ENCODE measurements around the gene TSPAN16.
"Not testable (repeated sequence)": the region's sequence is repeated elsewhere in the genome, so short reads cannot be mapped to it uniquely, and the experiment has no call there.

TSPAN16 gene

GRCh38 chr19:11300811-11301120 lies 4.8 kb downstream of the TSPAN16 start:
- intact Hi-C loops (cut with micrococcal nuclease), result no loop called here
- H3K36me3 Mint-ChIP-seq (ENCODE audit: low read depth), result no peaks in the 10 kb centered on the region
- no peak overlapping the region for H3K4me3 Mint-ChIP-seq
- peaks cover 42% of the 10 kb centered on the region for H3K4me1 Mint-ChIP-seq (ENCODE audit: low read depth)
- H3K9me3 Mint-ChIP-seq, result no peaks in the 10 kb centered on the region
- H3K27me3 Mint-ChIP-seq, result no peaks in the 10 kb centered on the region
- no peak overlapping the region for H3K27ac Mint-ChIP-seq

GRCh38 chr19:11304936-11305335 lies 9.0 kb downstream of the TSPAN16 start:
- H3K27ac Mint-ChIP-seq, result no peak overlapping the region
- H3K9me3 Mint-ChIP-seq, result no peaks in the 10 kb centered on the region
- no peak overlapping the region for H3K4me3 Mint-ChIP-seq

GRCh38 chr19:11306337-11306736 lies 10.4 kb downstream of the TSPAN16 start:
- Mint-ChIP-seq H3K36me3 (ENCODE audit: low read depth) (peaks cover 6% of the 10 kb centered on the region), H3K27ac (no peak overlapping the region), H3K27me3 (no peaks in the 10 kb centered on the region), H3K9me3 (no peaks in the 10 kb centered on the region), H3K4me3 (no peak overlapping the region), H3K4me1 (ENCODE audit: low read depth) (peaks cover 13% of the 10 kb centered on the region)
- intact Hi-C loops (cut with micrococcal nuclease), result no loop called here

More at GRCh38 chr19:11304936-11305335, 9.0 kb downstream of the TSPAN16 start:
- peaks cover 3% of the 10 kb centered on the region for H3K36me3 Mint-ChIP-seq (ENCODE audit: low read depth)
- no peaks in the 10 kb centered on the region for H3K27me3 Mint-ChIP-seq
- intact Hi-C loops (cut with micrococcal nuclease), result no loop called here
- H3K4me1 Mint-ChIP-seq (ENCODE audit: low read depth), result peaks cover 25% of the 10 kb centered on the region

GRCh38 chr19:11320278-11320995 lies 24.5 kb downstream of the TSPAN16 start:
- intact Hi-C loops (cut with micrococcal nuclease); H3K9me3 Mint-ChIP-seq; H3K27me3 Mint-ChIP-seq; H3K36me3 Mint-ChIP-seq (ENCODE audit: low read depth): not testable (repeated sequence)
- Mint-ChIP-seq H3K4me3 (peak overlapping the region; percentile 64), H3K4me1 (ENCODE audit: low read depth) (peaks cover 94% of the 10 kb centered on the region), H3K27ac (peak overlapping the region; percentile 80)

- H3K9me3 Mint-ChIP-seq, result no peaks in the 10 kb centered on the region
- no peaks in the 10 kb centered on the region for H3K27me3 Mint-ChIP-seq
- H3K4me1 Mint-ChIP-seq (ENCODE audit: low read depth), result peaks cover 89% of the 10 kb centered on the region
- intact Hi-C loops (cut with micrococcal nuclease), result no loop called here
- peak overlapping the region; percentile 64 for H3K4me3 Mint-ChIP-seq
- H3K27ac Mint-ChIP-seq, result peak overlapping the region; percentile 80
- H3K36me3 Mint-ChIP-seq (ENCODE audit: low read depth), result peaks cover 9% of the 10 kb centered on the region
These were observed 25.5 kb downstream of the TSPAN16 start for GRCh38 chr19:11321191-11322126.

- no peaks in the 10 kb centered on the region for H3K27me3 Mint-ChIP-seq
- peak overlapping the region; percentile 13 for H3K4me3 Mint-ChIP-seq
- intact Hi-C loops (cut with micrococcal nuclease), result no loop called here
- peaks cover 18% of the 10 kb centered on the region for H3K36me3 Mint-ChIP-seq (ENCODE audit: low read depth)
- no peaks in the 10 kb centered on the region for H3K9me3 Mint-ChIP-seq
- peak overlapping the region; percentile 80 for H3K27ac Mint-ChIP-seq
- H3K4me1 Mint-ChIP-seq (ENCODE audit: low read depth), result peaks cover 81% of the 10 kb centered on the region
These were observed 26.5 kb downstream of the TSPAN16 start for GRCh38 chr19:11322269-11323024.

GRCh38 chr19:11323601-11324078 lies 27.7 kb downstream of the TSPAN16 start:
- Mint-ChIP-seq H3K27me3 (no peaks in the 10 kb centered on the region), H3K27ac (peak overlapping the region; percentile 76), H3K4me3 (no peak overlapping the region), H3K4me1 (ENCODE audit: low read depth) (peaks cover 70% of the 10 kb centered on the region), H3K36me3 (ENCODE audit: low read depth) (peaks cover 24% of the 10 kb centered on the region), H3K9me3 (no peaks in the 10 kb centered on the region)
- intact Hi-C loops (cut with micrococcal nuclease), result no loop called here

- peaks cover 65% of the 10 kb centered on the region for H3K4me1 Mint-ChIP-seq (ENCODE audit: low read depth)
- no peaks in the 10 kb centered on the region for H3K9me3 Mint-ChIP-seq
- intact Hi-C loops (cut with micrococcal nuclease), result no loop called here
- no peaks in the 10 kb centered on the region for H3K27me3 Mint-ChIP-seq
- peaks cover 27% of the 10 kb centered on the region for H3K36me3 Mint-ChIP-seq (ENCODE audit: low read depth)
- peak overlapping the region; percentile 51 for H3K4me3 Mint-ChIP-seq
- H3K27ac Mint-ChIP-seq, result peak overlapping the region; percentile 76
These were observed 28.2 kb downstream of the TSPAN16 start for GRCh38 chr19:11324079-11324661.

- no peaks in the 10 kb centered on the region for H3K27me3 Mint-ChIP-seq
- H3K36me3 Mint-ChIP-seq (ENCODE audit: low read depth), result peaks cover 34% of the 10 kb centered on the region
- no peaks in the 10 kb centered on the region for H3K9me3 Mint-ChIP-seq
- H3K4me3 Mint-ChIP-seq, result no peak overlapping the region
- H3K4me1 Mint-ChIP-seq (ENCODE audit: low read depth), result peaks cover 58% of the 10 kb centered on the region
- H3K27ac Mint-ChIP-seq, result peak overlapping the region; percentile 76
- intact Hi-C loops (cut with micrococcal nuclease), result no loop called here
These were observed 28.9 kb downstream of the TSPAN16 start for GRCh38 chr19:11324748-11325389.

GRCh38 chr19:11325544-11325943 lies 29.6 kb downstream of the TSPAN16 start:
- Mint-ChIP-seq H3K36me3 (ENCODE audit: low read depth) (peaks cover 39% of the 10 kb centered on the region), H3K27me3 (no peaks in the 10 kb centered on the region)
- intact Hi-C loops (cut with micrococcal nuclease), result no loop called here

GRCh38 chr19:11330127-11330526 lies 34.2 kb downstream of the TSPAN16 start:
- Mint-ChIP-seq H3K4me3 (no peak overlapping the region), H3K27me3 (no peaks in the 10 kb centered on the region), H3K4me1 (ENCODE audit: low read depth) (peaks cover 5% of the 10 kb centered on the region), H3K27ac (no peak overlapping the region), H3K36me3 (ENCODE audit: low read depth) (peaks cover 70% of the 10 kb centered on the region), H3K9me3 (no peaks in the 10 kb centered on the region)
- intact Hi-C loops (cut with micrococcal nuclease), result no loop called here

More at GRCh38 chr19:11325544-11325943, 29.6 kb downstream of the TSPAN16 start:
- Mint-ChIP-seq H3K27ac (no peak overlapping the region), H3K9me3 (no peaks in the 10 kb centered on the region), H3K4me3 (no peak overlapping the region), H3K4me1 (ENCODE audit: low read depth) (peaks cover 51% of the 10 kb centered on the region)

- no peak overlapping the region for H3K4me3 Mint-ChIP-seq
These were observed 35.5 kb downstream of the TSPAN16 start for GRCh38 chr19:11331502-11331901.

GRCh38 chr19:11332822-11333221 lies 36.9 kb downstream of the TSPAN16 start:
- Mint-ChIP-seq H3K9me3 (no peaks in the 10 kb centered on the region), H3K4me3 (no peak overlapping the region), H3K27ac (no peak overlapping the region), H3K36me3 (ENCODE audit: low read depth) (peaks cover 79% of the 10 kb centered on the region), H3K27me3 (no peaks in the 10 kb centered on the region), H3K4me1 (ENCODE audit: low read depth) (peaks cover 11% of the 10 kb centered on the region)
- intact Hi-C loops (cut with micrococcal nuclease), result no loop called here

More at GRCh38 chr19:11331502-11331901, 35.5 kb downstream of the TSPAN16 start:
- peaks cover 82% of the 10 kb centered on the region for H3K36me3 Mint-ChIP-seq (ENCODE audit: low read depth)
- intact Hi-C loops (cut with micrococcal nuclease), result no loop called here
- no peak overlapping the region for H3K27ac Mint-ChIP-seq
- H3K9me3 Mint-ChIP-seq, result no peaks in the 10 kb centered on the region
- H3K4me1 Mint-ChIP-seq (ENCODE audit: low read depth), result no peaks in the 10 kb centered on the region
- no peaks in the 10 kb centered on the region for H3K27me3 Mint-ChIP-seq
